ENCODE measurements around the gene CBX2. TPM values are rescaled to one million over a fixed set of nuclear protein-coding genes. Genes with fewer than 3 reads are reported as not detected.

Gene CBX2
- total and polyA plus RNA-seq, 2 experiments from 2014 or later, result 0.11 to 0.13 TPM

GRCh38 chr17:79824234-79824633, 46.3 kb downstream of the CBX2 start:
- H3K4me3 ChIP-seq, result no peak overlapping the region
- WGBS, 2 experiments (ENCODE audit: low coverage in 1 of 2, low lambda C conversion rate in 2 of 2, missing lambda C conversion rate in 2 of 2), result 86 to 90% methylated on average over 10 to 17 of the region's 17 CpGs
- in situ Hi-C loops (cut with MboI), result no loop called here

GRCh38 chr17:79824893-79825579, 47.1 kb downstream of the CBX2 start:
- in situ Hi-C loops (cut with MboI), result no loop called here

More at GRCh38 chr17:79824234-79824633, 46.3 kb downstream of the CBX2 start:
- H3K36me3 ChIP-seq (ENCODE audit: low read depth), result no peaks in the 10 kb centered on the region
- H2AFZ ChIP-seq, result no peak overlapping the region
- H3K9me2 ChIP-seq (ENCODE audit: insufficient read depth), result no peaks in the 10 kb centered on the region
- H3K27me3 ChIP-seq (replicated peaks; ENCODE audit: insufficient read depth), result no peaks in the 10 kb centered on the region; the same call in 1 of the 2 replicates
- no peak overlapping the region for H3K4me2 ChIP-seq (ENCODE audit: unreplicated experiment)
- H3K79me2 ChIP-seq (ENCODE audit: insufficient read depth), result no peaks in the 10 kb centered on the region
- no peak overlapping the region for H3K9ac ChIP-seq
- TF ChIP-seq EZH2phosphoT487 (IDR thresholded peaks at IDR 0.05; ENCODE audit: insufficient read depth, low read depth) (no peak), EZH2 (IDR thresholded peaks at IDR 0.05; ENCODE audit: insufficient read depth, poor library complexity, severe bottlenecking) (no peak)
- no peaks in the 10 kb centered on the region for H3K4me1 ChIP-seq (ENCODE audit: insufficient read depth)
- no peaks in the 10 kb centered on the region for H3K9me3 ChIP-seq (ENCODE audit: low read depth)
- no peaks in the 10 kb centered on the region for H4K20me1 ChIP-seq (ENCODE audit: insufficient read depth)
- H3F3A ChIP-seq (ENCODE audit: insufficient read depth), result no peaks in the 10 kb centered on the region
- no peak for DNase-seq
- H3K27ac ChIP-seq, result no peak overlapping the region

GRCh38 chr17:79825580-79825921, 47.6 kb downstream of the CBX2 start:
- no peak overlapping the region for H3K4me2 ChIP-seq (ENCODE audit: unreplicated experiment)
- DNase-seq, result no peak
- H4K20me1 ChIP-seq (ENCODE audit: insufficient read depth), result no peaks in the 10 kb centered on the region
- H3K4me1 ChIP-seq (ENCODE audit: insufficient read depth), result no peaks in the 10 kb centered on the region
- no peak overlapping the region for H3K9ac ChIP-seq
- TF ChIP-seq EZH2phosphoT487 (IDR thresholded peaks at IDR 0.05; ENCODE audit: insufficient read depth, low read depth), result no peak
- no peak for TF ChIP-seq EZH2 (IDR thresholded peaks at IDR 0.05; ENCODE audit: insufficient read depth, poor library complexity, severe bottlenecking)
- peaks cover 4% of the 10 kb centered on the region; the same call in 1 of the 2 replicates for H3F3A ChIP-seq (ENCODE audit: insufficient read depth)
- H3K9me3 ChIP-seq (ENCODE audit: low read depth), result no peaks in the 10 kb centered on the region
- H3K27ac ChIP-seq, result no peak overlapping the region
- H2AFZ ChIP-seq, result no peak overlapping the region
- H3K36me3 ChIP-seq (ENCODE audit: low read depth), result no peaks in the 10 kb centered on the region
- in situ Hi-C loops (cut with MboI), result no loop called here
- no peaks in the 10 kb centered on the region for H3K79me2 ChIP-seq (ENCODE audit: insufficient read depth)
- H3K9me2 ChIP-seq (ENCODE audit: insufficient read depth), result no peaks in the 10 kb centered on the region
- no peaks in the 10 kb centered on the region for H3K27me3 ChIP-seq (replicated peaks; ENCODE audit: insufficient read depth)
- H3K4me3 ChIP-seq, result no peak overlapping the region
- 79 to 82% methylated on average over 5 of the region's 5 CpGs for WGBS, 2 experiments (ENCODE audit: low coverage in 1 of 2, low lambda C conversion rate in 2 of 2, missing lambda C conversion rate in 2 of 2)

More at GRCh38 chr17:79824893-79825579, 47.1 kb downstream of the CBX2 start:
- 62 to 64% methylated on average over 6 of the region's 6 CpGs for WGBS, 2 experiments (ENCODE audit: low coverage in 1 of 2, low lambda C conversion rate in 2 of 2, missing lambda C conversion rate in 2 of 2)
- Histone ChIP-seq H3F3A (ENCODE audit: insufficient read depth) (peaks cover 2% of the 10 kb centered on the region; the same call in 1 of the 2 replicates), H2AFZ (no peak overlapping the region), H3K9me3 (ENCODE audit: low read depth) (no peaks in the 10 kb centered on the region), H3K9ac (no peak overlapping the region), H3K36me3 (ENCODE audit: low read depth) (no peaks in the 10 kb centered on the region), H3K27me3 (replicated peaks; ENCODE audit: insufficient read depth) (no peaks in the 10 kb centered on the region; the same call in 1 of the 2 replicates), H3K4me3 (no peak overlapping the region), H4K20me1 (ENCODE audit: insufficient read depth) (no peaks in the 10 kb centered on the region), H3K79me2 (ENCODE audit: insufficient read depth) (no peaks in the 10 kb centered on the region), H3K4me1 (ENCODE audit: insufficient read depth) (no peaks in the 10 kb centered on the region), H3K27ac (no peak overlapping the region), H3K4me2 (ENCODE audit: unreplicated experiment) (no peak overlapping the region), H3K9me2 (ENCODE audit: insufficient read depth) (no peaks in the 10 kb centered on the region)
- TF ChIP-seq EZH2 (IDR thresholded peaks at IDR 0.05; ENCODE audit: insufficient read depth, poor library complexity, severe bottlenecking), result no peak
- no peak for TF ChIP-seq EZH2phosphoT487 (IDR thresholded peaks at IDR 0.05; ENCODE audit: insufficient read depth, low read depth)
- no peak for DNase-seq

- Histone ChIP-seq H3K4me1 (ENCODE audit: insufficient read depth) (no peaks in the 10 kb centered on the region), H3K9me3 (ENCODE audit: low read depth) (no peaks in the 10 kb centered on the region), H3K9ac (no peak overlapping the region), H3K4me3 (no peak overlapping the region), H3K27me3 (replicated peaks; ENCODE audit: insufficient read depth) (no peaks in the 10 kb centered on the region), H3K79me2 (ENCODE audit: insufficient read depth) (no peaks in the 10 kb centered on the region), H3K9me2 (ENCODE audit: insufficient read depth) (no peaks in the 10 kb centered on the region), H4K20me1 (ENCODE audit: insufficient read depth) (no peaks in the 10 kb centered on the region), H3F3A (ENCODE audit: insufficient read depth) (peaks cover 4% of the 10 kb centered on the region; the same call in 1 of the 2 replicates), H3K36me3 (ENCODE audit: low read depth) (no peaks in the 10 kb centered on the region), H3K27ac (no peak overlapping the region), H2AFZ (no peak overlapping the region), H3K4me2 (ENCODE audit: unreplicated experiment) (no peak overlapping the region)
- TF ChIP-seq EZH2 (IDR thresholded peaks at IDR 0.05; ENCODE audit: insufficient read depth, poor library complexity, severe bottlenecking) (no peak), EZH2phosphoT487 (IDR thresholded peaks at IDR 0.05; ENCODE audit: insufficient read depth, low read depth) (no peak)
- in situ Hi-C loops (cut with MboI), result no loop called here
- WGBS, 2 experiments (ENCODE audit: low coverage in 1 of 2, low lambda C conversion rate in 2 of 2, missing lambda C conversion rate in 2 of 2), result 59 to 63% methylated on average over 10 to 11 of the region's 11 CpGs
- DNase-seq, result no peak
Observed at GRCh38 chr17:79826204-79826680, 48.3 kb downstream of the CBX2 start.

All from GM23248 (cell line).